ENCODE measurements around the gene SPG7.

SPG7 gene

GRCh38 chr16:89554343-89554742 is 46.1 kb downstream of the SPG7 start:
- no peak for TF ChIP-seq CTCF (IDR thresholded peaks at IDR 0.05; ENCODE audit: poor library complexity, severe bottlenecking)
- no peak overlapping the region for H3K4me3 ChIP-seq (ENCODE audit: severe bottlenecking)
- DNase-seq (ENCODE audit: low spot score) (no peak), ATAC-seq (ENCODE audit: low read depth) (no peak)
- peaks cover 2% of the 10 kb centered on the region for H3K4me1 ChIP-seq (ENCODE audit: insufficient read depth, poor library complexity, severe bottlenecking)
- H3K36me3 ChIP-seq (ENCODE audit: low read depth) = peaks cover 68% of the 10 kb centered on the region
- H3K27ac ChIP-seq (ENCODE audit: poor library complexity, severe bottlenecking) = no peak overlapping the region
- H3K27me3 ChIP-seq (ENCODE audit: insufficient read depth, poor library complexity, severe bottlenecking) = no peaks in the 10 kb centered on the region
- H3K9me3 ChIP-seq (ENCODE audit: severe bottlenecking) = no peaks in the 10 kb centered on the region

GRCh38 chr16:89555265-89555664 is 47.1 kb downstream of the SPG7 start:
- ATAC-seq (ENCODE audit: low read depth) (no peak), DNase-seq (ENCODE audit: low spot score) (no peak)
- no peak overlapping the region for H3K27ac ChIP-seq (ENCODE audit: poor library complexity, severe bottlenecking)
- H3K4me1 ChIP-seq (ENCODE audit: insufficient read depth, poor library complexity, severe bottlenecking) = peaks cover 5% of the 10 kb centered on the region
- H3K36me3 ChIP-seq (ENCODE audit: low read depth) = peaks cover 60% of the 10 kb centered on the region
- no peaks in the 10 kb centered on the region for H3K9me3 ChIP-seq (ENCODE audit: severe bottlenecking)
- no peak for TF ChIP-seq CTCF (IDR thresholded peaks at IDR 0.05; ENCODE audit: poor library complexity, severe bottlenecking)
- H3K27me3 ChIP-seq (ENCODE audit: insufficient read depth, poor library complexity, severe bottlenecking) = no peaks in the 10 kb centered on the region
- H3K4me3 ChIP-seq (ENCODE audit: severe bottlenecking) = no peak overlapping the region

GRCh38 chr16:89555780-89556179 is 47.6 kb downstream of the SPG7 start:
- H3K27ac ChIP-seq (ENCODE audit: poor library complexity, severe bottlenecking) = no peak overlapping the region
- no peaks in the 10 kb centered on the region for H3K27me3 ChIP-seq (ENCODE audit: insufficient read depth, poor library complexity, severe bottlenecking)
- DNase-seq (ENCODE audit: low spot score) (no peak), ATAC-seq (ENCODE audit: low read depth) (no peak)
- H3K4me3 ChIP-seq (ENCODE audit: severe bottlenecking) = no peak overlapping the region
- TF ChIP-seq CTCF (IDR thresholded peaks at IDR 0.05; ENCODE audit: poor library complexity, severe bottlenecking) = no peak
- H3K9me3 ChIP-seq (ENCODE audit: severe bottlenecking) = no peaks in the 10 kb centered on the region
- peaks cover 5% of the 10 kb centered on the region for H3K4me1 ChIP-seq (ENCODE audit: insufficient read depth, poor library complexity, severe bottlenecking)
- peaks cover 56% of the 10 kb centered on the region for H3K36me3 ChIP-seq (ENCODE audit: low read depth)

GRCh38 chr16:89556750-89557689 is 48.8 kb downstream of the SPG7 start:
- H3K9me3 ChIP-seq (ENCODE audit: severe bottlenecking) = no peaks in the 10 kb centered on the region
- H3K27me3 ChIP-seq (ENCODE audit: insufficient read depth, poor library complexity, severe bottlenecking) = no peaks in the 10 kb centered on the region
- peaks cover 56% of the 10 kb centered on the region for H3K36me3 ChIP-seq (ENCODE audit: low read depth)
- H3K4me3 ChIP-seq (ENCODE audit: severe bottlenecking) = no peak overlapping the region
- ATAC-seq (ENCODE audit: low read depth) (no peak), DNase-seq (ENCODE audit: low spot score) (no peak)
- H3K27ac ChIP-seq (ENCODE audit: poor library complexity, severe bottlenecking) = no peak overlapping the region
- TF ChIP-seq CTCF (IDR thresholded peaks at IDR 0.05; ENCODE audit: poor library complexity, severe bottlenecking) = peak; percentile 65
- H3K4me1 ChIP-seq (ENCODE audit: insufficient read depth, poor library complexity, severe bottlenecking) = peaks cover 5% of the 10 kb centered on the region

Data from RWPE2 (cell line).